HG03521 (cell line): ENCODE measurements around the gene KCNH5.

ENCODE experiments used
- ATAC-seq: cut with Tn5 transposase; IDR thresholded peaks from one replicate; pipeline ENCODE4 v1.9.1; 2021; ENCODE audit warnings: mild to moderate bottlenecking, moderate library complexity; ENCODE audit not compliant: unreplicated experiment

KCNH5 gene

DNA sequence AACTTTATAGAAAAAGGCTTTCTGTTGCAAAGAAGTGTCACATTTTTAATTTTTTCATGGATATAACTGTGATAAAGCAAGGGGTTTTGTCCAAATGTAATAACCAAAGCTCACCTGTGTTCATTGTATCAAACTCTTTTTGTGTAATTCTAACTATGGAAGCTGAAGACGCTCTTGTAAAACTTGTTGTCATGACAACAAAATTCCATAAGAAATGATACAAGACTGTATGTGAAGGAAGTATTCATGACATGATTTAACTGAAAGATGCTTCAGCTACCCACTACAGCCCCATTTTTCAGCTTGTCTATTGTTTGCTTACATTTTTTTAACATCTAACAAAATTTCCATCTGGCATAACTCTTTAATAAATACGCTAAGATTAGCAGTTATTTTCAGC is 360.9 kb downstream of the KCNH5 start:
- ATAC-seq: no peak

GRCh38 chr14:62682208-62682607 is 363.1 kb downstream of the KCNH5 start:
- ATAC-seq: no peak

- ATAC-seq: no peak
Observed at GRCh38 chr14:62674563-62675237, 370.6 kb downstream of the KCNH5 start.

GRCh38 chr14:62673014-62673755 is 372.1 kb downstream of the KCNH5 start:
- ATAC-seq: no peak

- ATAC-seq: no peak
Observed at GRCh38 chr14:62670526-62670925, 374.7 kb downstream of the KCNH5 start.

GRCh38 chr14:62667421-62667914 is 377.8 kb downstream of the KCNH5 start:
- no peak for ATAC-seq

DNA sequence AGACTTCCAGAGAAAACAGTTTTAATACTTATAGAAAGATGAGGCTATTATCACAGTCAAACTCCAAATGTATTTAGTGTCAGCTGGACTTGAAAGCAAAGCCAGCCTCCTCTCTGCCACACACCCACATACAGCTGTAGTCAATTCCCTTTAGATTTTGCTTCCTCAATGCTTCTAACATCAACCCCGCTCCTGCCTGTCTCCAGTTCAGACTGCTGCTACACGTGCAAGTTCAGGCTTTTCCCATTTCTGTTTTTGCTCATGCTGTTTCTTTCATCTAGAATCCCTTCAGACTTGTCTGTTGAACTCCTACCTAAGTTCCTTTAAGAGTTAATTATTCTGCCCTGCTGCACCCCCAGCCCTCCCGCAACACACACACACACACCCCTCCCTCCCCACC is 380.0 kb downstream of the KCNH5 start:
- no peak for ATAC-seq

GRCh38 chr14:62663456-62663821 is 381.8 kb downstream of the KCNH5 start:
- ATAC-seq: no peak

GRCh38 chr14:62662811-62663455 is 382.3 kb downstream of the KCNH5 start:
- ATAC-seq: no peak

GRCh38 chr14:62661818-62662217 is 383.4 kb downstream of the KCNH5 start:
- no peak for ATAC-seq

DNA sequence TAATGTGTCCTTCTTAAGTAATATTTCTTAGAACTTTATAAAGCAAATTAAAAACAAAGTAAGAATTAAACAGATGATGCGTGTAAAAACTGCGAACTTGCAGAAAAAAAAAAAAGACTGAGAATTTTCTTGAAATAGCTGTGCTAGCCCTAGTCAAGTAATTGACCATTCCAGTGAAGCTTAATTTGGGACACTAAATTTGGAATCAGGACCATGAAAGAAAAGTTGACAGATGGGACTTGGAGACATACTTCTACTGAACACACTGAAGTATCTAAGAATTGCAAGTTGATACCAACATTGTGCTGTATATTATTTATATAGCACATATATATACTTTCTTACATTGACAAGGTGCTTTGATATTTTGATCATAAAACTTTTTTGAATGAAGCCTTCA is 386.6 kb downstream of the KCNH5 start:
- ATAC-seq: no peak

- ATAC-seq: no peak
Observed at GRCh38 chr14:62657376-62657775, 387.9 kb downstream of the KCNH5 start.

- no peak for ATAC-seq
Observed at GRCh38 chr14:62655166-62655565, 390.1 kb downstream of the KCNH5 start.

GRCh38 chr14:62654641-62655040 is 390.6 kb downstream of the KCNH5 start:
- no peak for ATAC-seq
